Tongue (tissue), 2 donors: Measurements from ENCODE around the gene PABPN1. TPM values are rescaled to one million over a fixed set of nuclear protein-coding genes. Genes with fewer than 3 reads are reported as not detected.

Experiments used
- DNase-seq: peaks from one replicate; pipeline ENCODE4 v3.0.0-alpha.2; 2015
- total RNA-seq: library from RNA; depleted of rRNA; stranded (reverse); fragments of >200 nt; gene quantifications from one replicate; pipeline ENCODE4 v1.2.3, GENCODE V29; 2014

Gene PABPN1
- total RNA-seq, 1 donor from 2014 or later: 55.6 TPM

- DNase-seq: no peak
Measured at GRCh38 chr14:23358042-23358441, 36.8 kb downstream of the PABPN1 start.

GRCh38 chr14:23358553-23359166, 37.4 kb downstream of the PABPN1 start:
- no peak for DNase-seq

- DNase-seq: no peak
Measured at GRCh38 chr14:23359167-23359626, 37.9 kb downstream of the PABPN1 start.

GRCh38 chr14:23359722-23360447, 38.6 kb downstream of the PABPN1 start:
- DNase-seq: no peak

GRCh38 chr14:23360496-23360895, 39.2 kb downstream of the PABPN1 start:
- DNase-seq: no peak

GRCh38 chr14:23361320-23361719, 40.1 kb downstream of the PABPN1 start:
- peak; percentile 43 for DNase-seq

GRCh38 chr14:23361763-23362162, 40.5 kb downstream of the PABPN1 start:
- DNase-seq: no peak

- no peak for DNase-seq
Measured at GRCh38 chr14:23362200-23362599, 40.9 kb downstream of the PABPN1 start.

GRCh38 chr14:23364164-23365035, 43.1 kb downstream of the PABPN1 start:
- peak; percentile 84 for DNase-seq

- peak; percentile 71 for DNase-seq
Measured at GRCh38 chr14:23365036-23365731, 43.9 kb downstream of the PABPN1 start, which contains the start of gene EFS. TSS of gene EFS (minus strand) at chr14:23365172. CDS start at chr14:23365025, 147 bp downstream.

- DNase-seq: peak; percentile 97
Measured at GRCh38 chr14:23365732-23366425, 44.6 kb downstream of the PABPN1 start.

- peak; percentile 93 for DNase-seq
Measured at GRCh38 chr14:23366426-23366921, 45.2 kb downstream of the PABPN1 start.

- DNase-seq: no peak
Measured at GRCh38 chr14:23370221-23370620, 49.0 kb downstream of the PABPN1 start.

GRCh38 chr14:23371865-23372264, 50.6 kb downstream of the PABPN1 start:
- no peak for DNase-seq

GRCh38 chr14:23372509-23372908, 51.3 kb downstream of the PABPN1 start, which contains the start of gene IL25:
TSS of gene IL25 (plus strand) at chr14:23372809.
- DNase-seq: no peak

GRCh38 chr14:23373041-23373440, 51.8 kb downstream of the PABPN1 start:
- no peak for DNase-seq

Other genes starting within 250 kb of the PABPN1 start
- 103 TPM for gene ACIN1, start 226.3 kb upstream of the PABPN1 start, total RNA-seq
- 25.5 TPM for gene C14orf119, start 226.0 kb upstream of the PABPN1 start, total RNA-seq
- not detected for gene CIROP, start 216.5 kb upstream of the PABPN1 start, total RNA-seq
- gene CEBPE, start 202.2 kb upstream of the PABPN1 start, total RNA-seq: not detected
- gene SLC7A8, start 137.8 kb upstream of the PABPN1 start, total RNA-seq: 5.6 TPM
- gene RNF212B, start 83.5 kb upstream of the PABPN1 start, total RNA-seq: not detected
- 6.7 TPM for gene HOMEZ, start 35.3 kb upstream of the PABPN1 start, total RNA-seq
- gene PPP1R3E, start 18.6 kb upstream of the PABPN1 start, total RNA-seq: 12.4 TPM
- 24.1 TPM for gene BCL2L2, start 14.6 kb upstream of the PABPN1 start, total RNA-seq
- 30.5 TPM for gene SLC22A17, start 31.4 kb downstream of the PABPN1 start, total RNA-seq
- gene EFS, start 43.7 kb downstream of the PABPN1 start, total RNA-seq: 28.2 TPM
- gene IL25, start 51.4 kb downstream of the PABPN1 start, total RNA-seq: not detected
- gene CMTM5, start 55.6 kb downstream of the PABPN1 start, total RNA-seq: 2.3 TPM
- 3.3 TPM for gene MYH6, start 86.8 kb downstream of the PABPN1 start, total RNA-seq
- 218 TPM for gene MYH7, start 114.2 kb downstream of the PABPN1 start, total RNA-seq
- gene NGDN, start 148.2 kb downstream of the PABPN1 start, total RNA-seq: 31.6 TPM
- gene ZFHX2, start 230.3 kb downstream of the PABPN1 start, total RNA-seq: 0.31 TPM
- gene THTPA, start 234.8 kb downstream of the PABPN1 start, total RNA-seq: 16.8 TPM
- 34.3 TPM for gene AP1G2, start 246.3 kb downstream of the PABPN1 start, total RNA-seq